Progenitor cell of endocrine pancreas (in vitro differentiated cells): ENCODE measurements around the gene MOXD1. TPM values are rescaled to one million over a fixed set of nuclear protein-coding genes. Genes with fewer than 3 reads are reported as not detected.
A peak's percentile ranks its signal among the peaks of the same experiment; 100 is the strongest.

Experiments
- DNase-seq: peaks from one replicate; pipeline ENCODE4 v3.0.0; 2021; ENCODE audit warnings: low spot score; ENCODE audit not compliant: unreplicated experiment
- H3K27ac Mint-ChIP-seq: 2 replicates; pipeline ENCODE4 v1.8.0; 2021; ENCODE audit warnings: mild to moderate bottlenecking, moderate library complexity, mixed read lengths
- H3K27me3 Mint-ChIP-seq: 2 replicates; pipeline ENCODE4 v1.8.0; 2021; ENCODE audit warnings: mixed read lengths
- H3K36me3 Mint-ChIP-seq: 2 replicates; pipeline ENCODE4 v1.8.0; 2022; ENCODE audit warnings: mixed read lengths; ENCODE audit not compliant: insufficient read depth
- H3K4me1 Mint-ChIP-seq: 2 replicates; pipeline ENCODE4 v1.8.0; 2021; ENCODE audit warnings: low read depth, mixed read lengths
- H3K4me3 Mint-ChIP-seq: 2 replicates; pipeline ENCODE4 v1.8.0; 2021; ENCODE audit warnings: low read depth, mild to moderate bottlenecking, moderate library complexity, mixed read lengths
- H3K9me3 Mint-ChIP-seq: 2 replicates; pipeline ENCODE4 v1.8.0; 2021; ENCODE audit warnings: low read depth, mixed read lengths
- CTCF ChIP-seq: fragments of 200-600 bp; sonication (generic); IDR thresholded peaks from one replicate; pipeline ENCODE4 v1.5.0; 2021; ENCODE audit warnings: antibody characterized with exemption, mild to moderate bottlenecking; ENCODE audit not compliant: unreplicated experiment
- total RNA-seq: library from RNA; stranded (reverse); gene quantifications from 2 replicates; pipeline ENCODE4 v1.2.1, GENCODE V29; 2021

The MOXD1 gene
- total RNA-seq, 1 donor from 2014 or later, result 8.4 TPM

DNA sequence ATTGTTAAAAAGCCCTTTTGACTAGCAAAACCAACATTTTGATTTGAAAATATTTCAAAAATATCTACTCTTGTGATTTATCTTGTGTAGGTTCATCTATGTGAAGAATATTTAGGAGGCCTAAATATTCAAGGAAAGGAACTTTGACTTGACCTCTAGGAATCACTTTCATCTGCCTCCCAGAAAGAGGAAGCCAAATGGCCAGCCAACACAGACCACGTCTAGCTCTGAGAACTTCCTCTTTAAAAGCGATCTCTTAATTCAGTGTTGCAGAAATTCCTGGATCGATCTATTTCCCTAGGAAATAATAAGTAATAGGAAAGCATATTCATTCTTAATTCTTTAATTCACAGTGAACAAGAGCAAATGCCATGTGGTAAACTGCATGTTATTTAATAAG lies 9.6 kb upstream of the MOXD1 start:
- no peak for DNase-seq
- H3K4me1 Mint-ChIP-seq, result peaks cover 4% of the 10 kb centered on the region
- no peak overlapping the region for H3K4me3 Mint-ChIP-seq
- no peak for TF ChIP-seq CTCF
- H3K27me3 Mint-ChIP-seq, result peaks cover 9% of the 10 kb centered on the region
- H3K9me3 Mint-ChIP-seq, result no peaks in the 10 kb centered on the region
- H3K36me3 Mint-ChIP-seq, result no peaks in the 10 kb centered on the region
- no peak overlapping the region for H3K27ac Mint-ChIP-seq

- no peak for DNase-seq
- Mint-ChIP-seq H3K9me3 (no peaks in the 10 kb centered on the region), H3K4me3 (no peak overlapping the region), H3K27me3 (peaks cover 43% of the 10 kb centered on the region), H3K4me1 (no peaks in the 10 kb centered on the region), H3K27ac (no peak overlapping the region), H3K36me3 (no peaks in the 10 kb centered on the region)
- no peak for TF ChIP-seq CTCF
Observed at GRCh38 chr6:132405143-132405915, 4.1 kb upstream of the MOXD1 start.

- Mint-ChIP-seq H3K36me3 (no peaks in the 10 kb centered on the region), H3K27me3 (peaks cover 49% of the 10 kb centered on the region), H3K4me3 (no peak overlapping the region), H3K4me1 (no peaks in the 10 kb centered on the region), H3K27ac (no peak overlapping the region), H3K9me3 (no peaks in the 10 kb centered on the region)
- TF ChIP-seq CTCF, result no peak
- no peak for DNase-seq
Observed at GRCh38 chr6:132404736-132405135, 3.5 kb upstream of the MOXD1 start.

DNA sequence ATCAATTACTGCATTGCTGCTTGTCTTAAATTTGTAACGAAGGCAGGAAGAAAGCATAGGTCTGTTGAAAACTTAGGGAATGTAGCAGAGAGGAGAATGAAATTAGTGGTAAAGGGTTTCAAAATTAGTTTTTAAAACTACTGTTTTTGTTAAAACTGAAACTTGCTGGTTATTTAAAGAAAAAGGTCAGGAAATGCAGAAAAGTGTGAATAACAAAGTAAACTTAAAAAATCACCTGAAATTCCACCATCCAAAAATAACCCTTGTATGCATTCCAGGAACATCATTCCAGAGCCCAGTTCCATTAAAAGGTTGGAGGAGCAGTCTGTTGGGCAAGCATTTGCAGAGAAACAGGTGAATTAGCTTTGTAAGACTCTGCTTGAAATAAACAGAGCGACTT lies 3.1 kb upstream of the MOXD1 start:
- no peak overlapping the region for H3K4me3 Mint-ChIP-seq
- H3K9me3 Mint-ChIP-seq, result no peaks in the 10 kb centered on the region
- no peak for DNase-seq
- no peak overlapping the region for H3K27ac Mint-ChIP-seq
- no peak for TF ChIP-seq CTCF
- no peaks in the 10 kb centered on the region for H3K4me1 Mint-ChIP-seq
- H3K27me3 Mint-ChIP-seq, result peaks cover 53% of the 10 kb centered on the region
- no peaks in the 10 kb centered on the region for H3K36me3 Mint-ChIP-seq

DNA sequence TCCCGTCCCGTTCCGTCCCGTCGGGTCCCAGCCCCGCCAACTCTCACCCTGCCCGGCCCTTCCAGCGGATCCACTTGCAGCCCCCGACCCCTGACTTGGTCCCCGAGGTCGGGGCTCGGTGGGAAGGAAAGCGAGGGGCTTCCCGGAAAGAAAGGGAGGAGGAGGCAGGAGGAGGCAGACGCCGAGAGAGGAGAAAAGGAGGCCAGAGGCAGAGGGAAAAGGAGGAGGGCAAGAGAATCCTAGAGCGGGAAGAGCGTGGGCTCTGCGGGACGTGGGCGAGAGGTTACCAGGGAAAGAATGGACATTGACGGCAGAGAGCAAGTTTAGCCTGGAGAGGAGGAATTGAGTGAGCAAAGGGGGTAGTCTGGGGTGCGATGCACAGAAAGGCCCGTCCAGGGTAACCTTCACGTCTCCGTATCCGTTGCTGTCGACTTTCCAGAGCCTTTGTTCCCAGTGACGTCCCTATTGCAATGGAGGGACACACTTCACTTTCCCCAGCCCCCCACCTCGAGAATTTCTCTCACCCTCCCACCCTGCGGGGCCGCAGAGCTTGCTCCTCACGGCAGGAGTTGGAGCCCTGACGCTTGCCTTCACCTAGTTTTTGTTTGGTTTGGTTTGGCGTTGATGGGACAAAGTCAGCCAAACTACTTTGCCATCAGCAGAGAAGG lies 477 bp upstream of the MOXD1 start:
- Mint-ChIP-seq H3K36me3 (no peaks in the 10 kb centered on the region), H3K27ac (peak overlapping the region; percentile 80), H3K27me3 (peaks cover 65% of the 10 kb centered on the region), H3K9me3 (no peaks in the 10 kb centered on the region), H3K4me1 (no peaks in the 10 kb centered on the region), H3K4me3 (peak overlapping the region; percentile 71)
- DNase-seq, result no peak
- no peak for TF ChIP-seq CTCF
